ENCODE results near the gene FNDC3B.

- TF ChIP-seq, protein P1, sequence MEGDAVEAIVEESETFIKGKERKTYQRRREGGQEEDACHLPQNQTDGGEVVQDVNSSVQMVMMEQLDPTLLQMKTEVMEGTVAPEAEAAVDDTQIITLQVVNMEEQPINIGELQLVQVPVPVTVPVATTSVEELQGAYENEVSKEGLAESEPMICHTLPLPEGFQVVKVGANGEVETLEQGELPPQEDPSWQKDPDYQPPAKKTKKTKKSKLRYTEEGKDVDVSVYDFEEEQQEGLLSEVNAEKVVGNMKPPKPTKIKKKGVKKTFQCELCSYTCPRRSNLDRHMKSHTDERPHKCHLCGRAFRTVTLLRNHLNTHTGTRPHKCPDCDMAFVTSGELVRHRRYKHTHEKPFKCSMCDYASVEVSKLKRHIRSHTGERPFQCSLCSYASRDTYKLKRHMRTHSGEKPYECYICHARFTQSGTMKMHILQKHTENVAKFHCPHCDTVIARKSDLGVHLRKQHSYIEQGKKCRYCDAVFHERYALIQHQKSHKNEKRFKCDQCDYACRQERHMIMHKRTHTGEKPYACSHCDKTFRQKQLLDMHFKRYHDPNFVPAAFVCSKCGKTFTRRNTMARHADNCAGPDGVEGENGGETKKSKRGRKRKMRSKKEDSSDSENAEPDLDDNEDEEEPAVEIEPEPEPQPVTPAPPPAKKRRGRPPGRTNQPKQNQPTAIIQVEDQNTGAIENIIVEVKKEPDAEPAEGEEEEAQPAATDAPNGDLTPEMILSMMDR (IDR thresholded peaks at IDR 0.05): no peak
- TF ChIP-seq POLR2AphosphoS5 (IDR thresholded peaks at IDR 0.05): no peak
- TF ChIP-seq POLR2A (IDR thresholded peaks at IDR 0.05; ENCODE audit: low read depth): no peak
Observed at GRCh38 chr3:172258624-172259023, 219.2 kb downstream of the FNDC3B start.

Data from esophagus muscularis mucosa (tissue), 3 donors.